Body of pancreas (tissue), 4 donors: ENCODE measurements around the gene RPS5.

Experiments
- POLR2A ChIP-seq, 3 donors: fragments of 450-650 bp; IDR thresholded peaks; one replicate each; pipeline ENCODE4 v1.6.1; 2016; ENCODE audit warnings: antibody characterized with exemption in 3 of 3, mild to moderate bottlenecking in 2 of 3
- TF ChIP-seq, protein P1 (sequence below), 7 experiments: fragments of 450-650 bp in 4 of 7; fragments of 200-600 bp in 3 of 7; sonication (generic) in 3 of 7; IDR thresholded peaks; one replicate each; pipeline ENCODE4 v1.5.1; 2016 to 2019; ENCODE audit warnings: antibody characterized with exemption in 7 of 7

DNA sequence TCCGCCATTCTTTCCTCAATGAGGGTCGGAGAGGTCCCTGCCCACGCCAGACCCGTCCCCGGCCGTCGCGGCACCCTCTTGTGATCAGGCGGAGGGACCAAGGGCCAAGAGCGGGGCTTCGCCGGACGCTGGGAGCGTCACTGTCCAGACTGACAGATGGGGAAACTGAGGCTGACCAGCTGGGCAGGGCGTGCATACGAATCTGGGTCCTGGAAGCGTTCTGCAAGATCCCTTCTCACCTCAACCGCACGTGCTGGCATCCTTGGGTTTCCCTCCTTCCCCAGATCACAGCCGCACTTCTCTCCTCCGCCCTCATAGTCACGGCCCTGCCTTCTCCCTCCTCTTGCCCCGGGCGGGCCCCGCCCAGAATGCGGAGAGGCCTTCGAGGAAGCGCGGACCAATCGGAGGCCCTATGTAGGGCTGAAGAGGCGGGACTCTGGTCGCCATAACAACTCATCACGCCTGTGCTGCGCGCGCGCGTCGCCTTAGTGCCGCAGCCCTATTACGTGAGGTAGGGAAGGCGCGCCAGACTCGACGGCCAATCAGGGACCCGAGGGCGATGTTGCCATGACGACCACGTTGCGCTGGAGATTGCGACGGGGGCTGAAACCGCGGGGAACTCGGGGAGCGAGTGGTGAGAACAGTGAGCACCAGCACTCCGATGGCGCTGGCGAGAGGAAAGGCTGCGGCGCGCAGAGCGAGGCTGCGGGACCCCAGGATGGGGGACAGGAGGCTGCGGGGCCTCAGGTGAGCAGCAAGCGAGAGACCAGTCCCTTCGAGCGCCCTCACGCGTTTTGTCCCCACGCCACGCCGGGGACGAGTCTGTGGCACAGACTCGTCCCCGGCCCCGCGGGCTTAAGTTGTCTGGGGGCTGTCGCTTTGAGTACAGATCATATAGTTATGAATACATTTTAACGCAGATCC is 14.1 kb downstream of the RPS5 start:
- TF ChIP-seq, protein P1, sequence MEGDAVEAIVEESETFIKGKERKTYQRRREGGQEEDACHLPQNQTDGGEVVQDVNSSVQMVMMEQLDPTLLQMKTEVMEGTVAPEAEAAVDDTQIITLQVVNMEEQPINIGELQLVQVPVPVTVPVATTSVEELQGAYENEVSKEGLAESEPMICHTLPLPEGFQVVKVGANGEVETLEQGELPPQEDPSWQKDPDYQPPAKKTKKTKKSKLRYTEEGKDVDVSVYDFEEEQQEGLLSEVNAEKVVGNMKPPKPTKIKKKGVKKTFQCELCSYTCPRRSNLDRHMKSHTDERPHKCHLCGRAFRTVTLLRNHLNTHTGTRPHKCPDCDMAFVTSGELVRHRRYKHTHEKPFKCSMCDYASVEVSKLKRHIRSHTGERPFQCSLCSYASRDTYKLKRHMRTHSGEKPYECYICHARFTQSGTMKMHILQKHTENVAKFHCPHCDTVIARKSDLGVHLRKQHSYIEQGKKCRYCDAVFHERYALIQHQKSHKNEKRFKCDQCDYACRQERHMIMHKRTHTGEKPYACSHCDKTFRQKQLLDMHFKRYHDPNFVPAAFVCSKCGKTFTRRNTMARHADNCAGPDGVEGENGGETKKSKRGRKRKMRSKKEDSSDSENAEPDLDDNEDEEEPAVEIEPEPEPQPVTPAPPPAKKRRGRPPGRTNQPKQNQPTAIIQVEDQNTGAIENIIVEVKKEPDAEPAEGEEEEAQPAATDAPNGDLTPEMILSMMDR (IDR thresholded peaks at IDR 0.05), result no peak
- TF ChIP-seq POLR2A (IDR thresholded peaks at IDR 0.05), result peak; percentile 62 to 88 (median 86)
